Hepatocyte (in vitro differentiated cells): Measurements from ENCODE around the gene GMEB2. TPM values are rescaled to one million over a fixed set of nuclear protein-coding genes. Genes with fewer than 3 reads are reported as not detected.

ENCODE experiments used
- DNase-seq: peaks from one replicate; pipeline ENCODE4 v3.0.0-alpha.2; 2016; ENCODE audit warnings: low spot score
- H2AFZ ChIP-seq: fragments of 200-600 bp; sonication (generic); 2 replicates; pipeline ENCODE4 v1.6.0; 2016; ENCODE audit warnings: antibody characterized with exemption, mild to moderate bottlenecking
- H3K27ac ChIP-seq: fragments of 200-600 bp; sonication (generic); 2 replicates; pipeline ENCODE4 v1.5.1; 2016; ENCODE audit warnings: mild to moderate bottlenecking
- H3K27me3 ChIP-seq: fragments of 200-600 bp; sonication (generic); 2 replicates; pipeline ENCODE4 v1.6.1; 2016
- H3K36me3 ChIP-seq: fragments of 200-600 bp; sonication (generic); replicated peaks from 2 replicates; pipeline ENCODE4 v1.5.1; 2016; ENCODE audit warnings: low read depth; ENCODE audit not compliant: insufficient read depth
- H3K4me1 ChIP-seq: fragments of 200-600 bp; sonication (generic); 2 replicates; pipeline ENCODE4 v1.5.1; 2016; ENCODE audit warnings: mild to moderate bottlenecking, moderate library complexity; ENCODE audit not compliant: insufficient read depth
- H3K4me2 ChIP-seq: fragments of 200-600 bp; sonication (generic); 2 replicates; pipeline ENCODE4 v1.6.0; 2016
- H3K4me3 ChIP-seq: fragments of 200-600 bp; sonication (generic); 2 replicates; pipeline ENCODE4 v1.5.1; 2016; ENCODE audit warnings: mild to moderate bottlenecking
- H3K79me2 ChIP-seq: fragments of 200-600 bp; sonication (generic); 2 replicates; pipeline ENCODE4 v1.6.0; 2017; ENCODE audit warnings: mild to moderate bottlenecking
- H3K9me2 ChIP-seq: fragments of 200-600 bp; sonication (generic); replicated peaks from 2 replicates; pipeline ENCODE4 v1.6.0; 2017; ENCODE audit warnings: mild to moderate bottlenecking; ENCODE audit not compliant: insufficient read depth
- H3K9me3 ChIP-seq: fragments of 200-600 bp; sonication (generic); 2 replicates; pipeline ENCODE4 v1.5.1; 2016; ENCODE audit warnings: low read depth, mild to moderate bottlenecking
- H4K20me1 ChIP-seq: fragments of 200-600 bp; sonication (generic); 2 replicates; pipeline ENCODE4 v1.6.0; 2016; ENCODE audit warnings: mild to moderate bottlenecking; ENCODE audit not compliant: insufficient read depth, poor library complexity, severe bottlenecking
- EZH2 ChIP-seq: fragments of 200-600 bp; sonication (generic); IDR thresholded peaks from 2 replicates; pipeline ENCODE4 v1.6.1; 2016; ENCODE audit warnings: antibody characterized with exemption, mild to moderate bottlenecking, borderline replicate concordance
- EZH2phosphoT487 ChIP-seq: fragments of 200-600 bp; sonication (generic); IDR thresholded peaks from one replicate; pipeline ENCODE4 v1.6.1; 2018; ENCODE audit warnings: antibody characterized with exemption, mild to moderate bottlenecking, low read depth, moderate library complexity; ENCODE audit not compliant: unreplicated experiment, severe bottlenecking
- WGBS: methylation state at CpG from one replicate; pipeline ENCODE4 v1.1.6; 2016; ENCODE audit warnings: low lambda C conversion rate; ENCODE audit errors: missing lambda C conversion rate; 5-methylcytosine and 5-hydroxymethylcytosine counted together
- polyA plus RNA-seq: library from polyadenylated mRNA; unstranded; fragments of >200 nt; fragmentation: Nextera tagmentation; extraction: Ambion mirVana; gene quantifications from 2 replicates; pipeline ENCODE4 v1.2.1, GENCODE V29; 2016
- total RNA-seq: library from RNA; depleted of rRNA; stranded (reverse); fragments of >200 nt; gene quantifications from 2 replicates; pipeline ENCODE4 v1.2.3, GENCODE V29; 2014
- TF ChIP-seq, protein P1 (sequence below): fragments of 200-600 bp; sonication (generic); IDR thresholded peaks from 2 replicates; pipeline ENCODE4 v1.5.1; 2016; ENCODE audit warnings: antibody characterized with exemption, mild to moderate bottlenecking; ENCODE audit not compliant: poor library complexity

The GMEB2 gene
- total and polyA plus RNA-seq, 2 experiments from 2014 or later, result 8.7 to 10.7 TPM

DNA sequence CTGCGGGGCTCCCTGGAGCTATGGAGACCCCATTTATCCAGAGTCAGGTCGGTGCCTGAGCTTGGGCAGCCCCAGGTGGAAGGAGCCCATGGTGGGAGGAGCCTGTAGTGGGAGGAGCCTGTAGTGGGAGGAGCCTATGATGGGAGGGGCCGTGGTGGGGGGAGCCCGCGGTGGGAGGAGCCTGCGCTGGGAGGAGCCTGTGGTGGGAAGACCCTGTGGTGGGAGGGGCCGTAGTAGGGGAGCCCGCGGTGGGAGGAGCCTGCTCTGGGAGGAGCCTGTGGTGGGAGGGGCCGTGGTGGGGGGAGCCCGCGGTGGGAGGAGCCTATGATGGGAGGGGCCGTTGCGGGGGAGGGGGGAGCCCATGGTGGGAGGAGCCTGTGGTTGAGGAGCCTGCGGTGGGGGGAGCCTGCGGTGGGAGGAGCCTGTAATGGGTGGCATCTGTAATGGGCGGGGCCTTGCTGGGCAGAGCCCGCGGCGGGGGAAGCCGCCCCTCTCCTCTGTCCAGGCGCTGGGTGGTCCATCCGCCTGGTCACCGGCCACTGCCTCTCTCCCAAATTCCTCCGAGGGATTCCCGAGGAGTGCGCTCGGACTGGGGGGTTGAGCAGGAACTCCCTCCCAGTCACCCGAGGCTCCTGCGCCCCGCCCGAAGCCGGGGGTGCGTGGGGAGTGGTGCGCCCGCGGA is 73.5 kb downstream of the GMEB2 start:
- H3K36me3 ChIP-seq, result no peaks in the 10 kb centered on the region
- H3K9me3 ChIP-seq, result no peaks in the 10 kb centered on the region
- no peaks in the 10 kb centered on the region for H3K27me3 ChIP-seq
- H3K4me2 ChIP-seq, result peak overlapping the region; percentile 99
- peak; percentile 89 for DNase-seq
- H3K79me2 ChIP-seq, result no peaks in the 10 kb centered on the region
- no peak overlapping the region for H3K27ac ChIP-seq
- no peaks in the 10 kb centered on the region for H4K20me1 ChIP-seq
- H3K9me2 ChIP-seq, result no peaks in the 10 kb centered on the region
- peak overlapping the region; percentile 79 for H3K4me3 ChIP-seq
- WGBS, result 5% methylated on average over 4 of the region's 37 CpGs
- H3K4me1 ChIP-seq, result no peaks in the 10 kb centered on the region
- TF ChIP-seq EZH2 (no peak), EZH2phosphoT487 (no peak)
- TF ChIP-seq, protein P1, sequence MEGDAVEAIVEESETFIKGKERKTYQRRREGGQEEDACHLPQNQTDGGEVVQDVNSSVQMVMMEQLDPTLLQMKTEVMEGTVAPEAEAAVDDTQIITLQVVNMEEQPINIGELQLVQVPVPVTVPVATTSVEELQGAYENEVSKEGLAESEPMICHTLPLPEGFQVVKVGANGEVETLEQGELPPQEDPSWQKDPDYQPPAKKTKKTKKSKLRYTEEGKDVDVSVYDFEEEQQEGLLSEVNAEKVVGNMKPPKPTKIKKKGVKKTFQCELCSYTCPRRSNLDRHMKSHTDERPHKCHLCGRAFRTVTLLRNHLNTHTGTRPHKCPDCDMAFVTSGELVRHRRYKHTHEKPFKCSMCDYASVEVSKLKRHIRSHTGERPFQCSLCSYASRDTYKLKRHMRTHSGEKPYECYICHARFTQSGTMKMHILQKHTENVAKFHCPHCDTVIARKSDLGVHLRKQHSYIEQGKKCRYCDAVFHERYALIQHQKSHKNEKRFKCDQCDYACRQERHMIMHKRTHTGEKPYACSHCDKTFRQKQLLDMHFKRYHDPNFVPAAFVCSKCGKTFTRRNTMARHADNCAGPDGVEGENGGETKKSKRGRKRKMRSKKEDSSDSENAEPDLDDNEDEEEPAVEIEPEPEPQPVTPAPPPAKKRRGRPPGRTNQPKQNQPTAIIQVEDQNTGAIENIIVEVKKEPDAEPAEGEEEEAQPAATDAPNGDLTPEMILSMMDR, result no peak
- peak overlapping the region; percentile 98 for H2AFZ ChIP-seq

DNA sequence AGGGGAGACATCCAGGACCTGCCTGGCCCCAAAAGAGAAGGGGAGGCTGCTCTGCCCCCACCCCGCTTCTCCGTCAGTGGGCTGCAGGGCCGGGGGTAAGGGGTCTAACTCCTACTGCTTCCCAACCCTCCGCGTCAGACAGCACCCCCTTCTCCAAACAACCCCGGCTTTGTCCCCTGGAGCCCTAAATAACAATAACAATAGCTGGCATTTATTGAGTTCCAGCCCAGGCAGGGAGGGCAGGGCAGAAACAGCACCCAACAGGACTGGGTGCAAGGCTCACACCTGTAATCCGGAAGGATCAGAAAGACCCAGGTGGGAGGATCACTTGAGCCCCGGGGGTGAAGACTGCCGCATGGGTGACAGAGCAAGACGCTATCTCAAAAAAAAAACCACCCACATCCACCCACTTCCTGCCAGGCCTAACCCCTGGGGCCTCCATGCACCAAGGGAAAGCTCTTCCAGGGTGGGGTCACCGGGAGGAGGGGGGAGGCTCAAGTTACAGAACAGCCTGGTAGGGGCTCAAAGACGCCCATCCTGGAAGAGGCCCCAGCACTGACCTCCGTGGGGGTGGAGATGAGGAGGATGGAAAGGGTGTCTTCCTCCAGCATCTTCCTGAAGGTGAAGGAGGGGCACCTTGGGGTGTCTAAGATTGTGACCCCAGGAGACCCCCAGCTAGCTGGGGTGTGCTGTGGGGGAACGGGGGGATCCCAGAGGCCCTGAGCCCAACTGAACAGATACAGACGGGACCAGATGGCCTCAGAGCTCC is 74.2 kb downstream of the GMEB2 start:
- H3K9me3 ChIP-seq, result no peaks in the 10 kb centered on the region
- no peak for DNase-seq
- H2AFZ ChIP-seq, result no peak overlapping the region
- no peak overlapping the region for H3K4me2 ChIP-seq
- H3K4me3 ChIP-seq, result no peak overlapping the region
- WGBS, result 38% methylated on average over 15 of the region's 15 CpGs
- TF ChIP-seq EZH2 (no peak), EZH2phosphoT487 (no peak)
- TF ChIP-seq, protein P1, result no peak
- no peaks in the 10 kb centered on the region for H3K9me2 ChIP-seq
- no peaks in the 10 kb centered on the region for H3K79me2 ChIP-seq
- H3K4me1 ChIP-seq, result no peaks in the 10 kb centered on the region
- no peak overlapping the region for H3K27ac ChIP-seq
- no peaks in the 10 kb centered on the region for H4K20me1 ChIP-seq
- H3K27me3 ChIP-seq, result no peaks in the 10 kb centered on the region
- H3K36me3 ChIP-seq, result no peaks in the 10 kb centered on the region

DNA sequence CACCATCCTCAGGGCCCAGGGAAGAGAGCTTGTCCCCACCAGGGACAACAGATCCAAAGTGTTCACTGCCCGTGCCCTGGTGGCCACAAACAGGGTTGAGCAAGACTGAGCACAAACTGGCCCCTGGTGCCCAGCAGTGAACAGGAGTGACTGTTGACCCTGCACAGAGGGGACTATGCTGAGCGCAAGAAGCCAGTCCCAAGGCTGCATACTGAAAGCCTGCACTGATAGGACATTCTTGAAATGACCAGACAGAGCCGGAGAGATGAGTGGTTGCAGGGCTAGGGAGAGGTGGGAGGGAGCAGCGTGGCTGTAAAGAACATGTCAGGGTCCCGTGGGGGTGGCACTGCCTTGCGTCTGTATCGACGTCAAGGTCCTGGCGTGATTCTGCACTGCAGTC is 75.8 kb downstream of the GMEB2 start:
- WGBS, result 64% methylated on average over 9 of the region's 9 CpGs
- H3K4me1 ChIP-seq, result no peaks in the 10 kb centered on the region
- no peak overlapping the region for H3K4me2 ChIP-seq
- no peak overlapping the region for H3K27ac ChIP-seq
- H3K9me3 ChIP-seq, result no peaks in the 10 kb centered on the region
- H3K4me3 ChIP-seq, result no peak overlapping the region
- DNase-seq, result no peak
- no peaks in the 10 kb centered on the region for H3K36me3 ChIP-seq
- TF ChIP-seq EZH2, result no peak
- TF ChIP-seq EZH2phosphoT487, result no peak
- TF ChIP-seq, protein P1, result no peak
- H2AFZ ChIP-seq, result no peak overlapping the region
- H4K20me1 ChIP-seq, result no peaks in the 10 kb centered on the region
- H3K27me3 ChIP-seq, result no peaks in the 10 kb centered on the region
- H3K79me2 ChIP-seq, result no peaks in the 10 kb centered on the region
- H3K9me2 ChIP-seq, result no peaks in the 10 kb centered on the region
